Measurements from ENCODE around the gene CYP4B1. TPM values are rescaled to one million over a fixed set of nuclear protein-coding genes. Genes with fewer than 3 reads are reported as not detected.
"Not testable (repeated sequence)": the region's sequence is repeated elsewhere in the genome, so short reads cannot be mapped to it uniquely, and the experiment has no call there.

Gene CYP4B1
- total RNA-seq, 4 donors from 2014 or later: 35.7 to 215 (median 75.1) TPM

DNA sequence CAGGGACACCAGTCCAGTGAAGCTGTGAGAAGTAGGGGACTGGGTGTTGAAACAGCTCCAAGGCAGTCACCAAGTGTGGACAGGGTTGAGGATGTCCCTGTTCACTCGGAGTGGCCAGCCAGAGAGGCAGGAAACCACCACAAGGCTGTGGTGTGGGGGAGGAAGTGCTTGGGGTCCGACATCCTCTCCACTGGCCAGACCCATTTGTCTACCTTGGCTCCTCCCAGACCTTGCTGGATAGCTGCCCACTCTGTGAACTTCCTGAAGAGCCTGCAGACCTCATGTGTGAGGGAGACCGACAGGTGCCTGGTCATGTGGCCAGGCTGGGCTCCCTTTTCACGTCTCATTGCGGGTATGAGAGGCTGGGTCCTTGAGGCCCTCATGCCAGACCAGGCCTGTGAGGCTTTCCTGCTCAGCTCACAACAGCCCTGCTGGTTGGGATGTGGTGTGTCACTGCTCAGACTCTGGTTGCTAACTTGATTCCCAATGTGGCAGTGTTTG is 21.8 kb downstream of the CYP4B1 start:
- no peak overlapping the region for H3K4me3 ChIP-seq (ENCODE audit: low read depth, poor library complexity, severe bottlenecking)
- peak in 1 of 2 donors; percentile 73 for DNase-seq (ENCODE audit: low spot score in 2 of 2)
- TF ChIP-seq, protein P1, sequence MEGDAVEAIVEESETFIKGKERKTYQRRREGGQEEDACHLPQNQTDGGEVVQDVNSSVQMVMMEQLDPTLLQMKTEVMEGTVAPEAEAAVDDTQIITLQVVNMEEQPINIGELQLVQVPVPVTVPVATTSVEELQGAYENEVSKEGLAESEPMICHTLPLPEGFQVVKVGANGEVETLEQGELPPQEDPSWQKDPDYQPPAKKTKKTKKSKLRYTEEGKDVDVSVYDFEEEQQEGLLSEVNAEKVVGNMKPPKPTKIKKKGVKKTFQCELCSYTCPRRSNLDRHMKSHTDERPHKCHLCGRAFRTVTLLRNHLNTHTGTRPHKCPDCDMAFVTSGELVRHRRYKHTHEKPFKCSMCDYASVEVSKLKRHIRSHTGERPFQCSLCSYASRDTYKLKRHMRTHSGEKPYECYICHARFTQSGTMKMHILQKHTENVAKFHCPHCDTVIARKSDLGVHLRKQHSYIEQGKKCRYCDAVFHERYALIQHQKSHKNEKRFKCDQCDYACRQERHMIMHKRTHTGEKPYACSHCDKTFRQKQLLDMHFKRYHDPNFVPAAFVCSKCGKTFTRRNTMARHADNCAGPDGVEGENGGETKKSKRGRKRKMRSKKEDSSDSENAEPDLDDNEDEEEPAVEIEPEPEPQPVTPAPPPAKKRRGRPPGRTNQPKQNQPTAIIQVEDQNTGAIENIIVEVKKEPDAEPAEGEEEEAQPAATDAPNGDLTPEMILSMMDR (IDR thresholded peaks at IDR 0.05): no peak
- TF ChIP-seq POLR2A (IDR thresholded peaks at IDR 0.05): no peak
- 53 to 74% methylated on average over 5 of the region's 5 CpGs for WGBS, 2 donors
- intact Hi-C loops (cut with DNase I; ENCODE audit: low total_unique reads): no loop called here

DNA sequence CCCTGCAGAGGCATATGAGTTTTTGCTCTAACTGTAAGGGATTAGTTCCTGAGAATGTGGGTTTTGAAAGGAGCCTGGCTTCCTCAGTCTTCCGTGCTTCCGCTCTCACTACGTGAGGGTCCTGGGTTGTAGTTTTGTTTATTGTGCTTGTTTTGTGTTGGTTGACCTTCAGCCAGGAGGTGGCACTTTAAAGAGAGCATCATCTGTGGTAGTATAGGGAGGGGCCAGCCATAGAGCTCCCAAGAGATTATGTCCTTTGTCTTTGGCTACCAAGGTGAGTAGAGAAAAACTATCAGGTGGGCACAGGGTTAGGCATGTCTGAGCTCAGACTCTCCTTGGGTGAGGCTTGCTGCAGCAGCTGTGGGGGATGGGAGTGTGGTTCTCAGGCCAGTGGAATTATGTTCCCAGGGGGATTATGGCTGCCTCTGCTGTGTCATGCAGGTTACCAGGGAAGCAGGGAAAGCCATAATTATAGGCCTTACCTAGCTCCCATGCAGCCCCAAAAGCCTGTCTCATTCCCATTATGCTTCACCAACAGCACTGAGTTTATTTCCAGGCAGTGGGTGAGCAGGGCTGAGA is 23.5 kb downstream of the CYP4B1 start:
- intact Hi-C loops (cut with DNase I; ENCODE audit: low total_unique reads): no loop called here
- TF ChIP-seq POLR2A (IDR thresholded peaks at IDR 0.05): no peak
- TF ChIP-seq, protein P1 (IDR thresholded peaks at IDR 0.05): no peak
- WGBS, 2 donors: 89 to 97% methylated on average over 3 of the region's 3 CpGs
- peak in 1 of 2 donors; percentile 75 for DNase-seq (ENCODE audit: low spot score in 2 of 2)
- no peak overlapping the region for H3K4me3 ChIP-seq (ENCODE audit: low read depth, poor library complexity, severe bottlenecking)

DNA sequence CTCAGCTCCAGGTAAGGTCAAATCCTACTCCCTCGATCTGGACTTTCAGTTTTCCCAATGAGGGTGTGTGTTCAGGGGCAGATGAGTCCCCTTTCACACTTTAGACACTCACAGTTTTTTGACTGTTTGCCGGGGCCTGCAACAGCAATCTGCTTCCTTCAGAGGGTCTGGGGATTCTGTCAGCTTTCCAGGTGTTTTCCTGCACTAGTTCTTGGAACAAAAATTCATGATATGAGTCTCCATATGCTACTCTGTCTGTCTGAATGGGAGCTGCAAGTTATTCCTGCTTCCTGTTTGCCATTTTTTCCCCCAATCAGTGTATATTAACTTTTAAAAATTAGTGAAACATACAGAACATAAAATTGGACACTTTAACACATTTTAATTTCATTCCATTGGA is 24.3 kb downstream of the CYP4B1 start:
- WGBS, 2 donors: 26 to 40% methylated on average over 2 of the region's 2 CpGs
- intact Hi-C loops (cut with DNase I; ENCODE audit: low total_unique reads): no loop called here
- TF ChIP-seq, protein P1 (IDR thresholded peaks at IDR 0.05): no peak
- no peak for TF ChIP-seq POLR2A (IDR thresholded peaks at IDR 0.05)
- no peak for DNase-seq (ENCODE audit: low spot score in 2 of 2)
- H3K4me3 ChIP-seq (ENCODE audit: low read depth, poor library complexity, severe bottlenecking): no peak overlapping the region

DNA sequence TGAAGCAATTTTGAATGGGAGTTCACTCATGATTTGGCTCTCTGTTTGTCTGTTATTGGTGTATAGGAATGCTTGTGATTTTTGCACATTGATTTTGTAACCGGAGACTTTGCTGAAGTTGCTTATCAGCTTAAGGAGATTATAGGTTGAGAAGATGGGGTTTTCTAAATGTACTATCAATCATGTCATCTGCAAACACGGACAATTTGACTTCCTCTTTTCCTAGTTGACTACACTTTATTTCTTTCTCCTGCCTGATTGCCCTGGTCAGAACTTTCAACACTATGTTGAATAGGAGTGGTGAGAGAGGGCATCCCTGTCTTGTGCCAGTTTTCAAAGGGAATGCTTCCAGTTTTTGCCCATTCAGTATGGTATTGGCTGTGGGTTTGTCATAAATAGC is 28.0 kb downstream of the CYP4B1 start:
- WGBS, 2 donors: 52 to 55% methylated on average over 2 of the region's 2 CpGs
- DNase-seq (ENCODE audit: low spot score in 2 of 2); H3K4me3 ChIP-seq (ENCODE audit: low read depth, poor library complexity, severe bottlenecking); intact Hi-C loops (cut with DNase I; ENCODE audit: low total_unique reads): not testable (repeated sequence)

DNA sequence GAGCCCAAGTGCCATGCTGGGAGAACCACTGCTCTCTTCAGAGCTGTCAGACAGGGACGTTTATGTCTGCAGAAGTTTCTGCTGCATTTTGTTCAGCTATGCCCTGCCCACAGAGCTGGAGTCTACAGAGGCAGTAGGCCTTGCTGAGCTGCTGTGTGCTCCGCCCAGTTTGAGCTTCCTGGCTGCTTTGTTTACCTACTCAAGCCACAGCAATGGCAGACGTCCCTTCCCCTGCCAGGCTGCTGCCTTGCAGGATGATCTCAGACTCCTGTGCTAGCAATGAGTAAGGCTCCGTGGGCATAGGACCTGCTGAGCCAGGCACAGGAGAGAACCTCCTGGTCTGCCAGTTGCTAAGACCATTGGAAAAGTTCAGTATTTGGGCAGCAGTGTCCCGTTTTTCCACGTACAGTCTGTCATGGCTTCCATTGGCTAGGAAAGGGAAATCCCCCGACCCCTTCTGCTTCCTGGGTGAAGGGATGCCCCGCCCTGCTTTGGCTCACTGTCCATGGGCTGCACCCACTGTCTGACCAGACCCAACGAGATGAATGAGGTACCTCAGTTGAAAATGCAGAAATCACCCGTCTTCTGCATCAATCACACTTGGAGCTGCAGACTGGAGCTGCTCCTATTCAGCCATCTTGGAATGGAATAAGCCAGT is 31.9 kb downstream of the CYP4B1 start:
- H3K4me3 ChIP-seq (ENCODE audit: low read depth, poor library complexity, severe bottlenecking): no peak overlapping the region
- intact Hi-C loops (cut with DNase I; ENCODE audit: low total_unique reads): no loop called here
- WGBS, 2 donors: 68 to 74% methylated on average over 10 of the region's 10 CpGs
- TF ChIP-seq, protein P1 (IDR thresholded peaks at IDR 0.05): no peak
- TF ChIP-seq POLR2A (IDR thresholded peaks at IDR 0.05): no peak
- no peak for DNase-seq (ENCODE audit: low spot score in 2 of 2)

DNA sequence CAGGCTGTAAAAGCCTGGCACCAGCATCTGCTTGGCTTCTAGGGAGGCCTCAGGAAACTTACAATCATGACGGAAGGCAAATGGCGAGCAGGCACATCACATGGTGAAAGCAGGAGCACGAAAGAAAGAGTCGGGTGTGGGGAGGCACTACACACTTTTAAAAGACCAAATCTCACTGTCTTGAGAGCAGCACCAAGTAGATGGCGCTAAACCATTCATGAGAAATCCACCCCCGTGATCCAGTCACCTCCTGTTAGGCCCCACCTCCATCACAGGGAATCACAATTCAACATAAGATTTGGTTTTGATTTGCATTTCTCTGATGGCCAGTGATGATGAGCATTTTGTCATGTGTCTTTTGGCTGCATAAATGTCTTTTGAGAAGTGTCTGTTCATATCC is 36.6 kb downstream of the CYP4B1 start:
- H3K4me3 ChIP-seq (ENCODE audit: low read depth, poor library complexity, severe bottlenecking); intact Hi-C loops (cut with DNase I; ENCODE audit: low total_unique reads); DNase-seq (ENCODE audit: low spot score in 2 of 2): not testable (repeated sequence)
- WGBS, 2 donors: 68 to 89% methylated on average over 6 of the region's 6 CpGs

DNA sequence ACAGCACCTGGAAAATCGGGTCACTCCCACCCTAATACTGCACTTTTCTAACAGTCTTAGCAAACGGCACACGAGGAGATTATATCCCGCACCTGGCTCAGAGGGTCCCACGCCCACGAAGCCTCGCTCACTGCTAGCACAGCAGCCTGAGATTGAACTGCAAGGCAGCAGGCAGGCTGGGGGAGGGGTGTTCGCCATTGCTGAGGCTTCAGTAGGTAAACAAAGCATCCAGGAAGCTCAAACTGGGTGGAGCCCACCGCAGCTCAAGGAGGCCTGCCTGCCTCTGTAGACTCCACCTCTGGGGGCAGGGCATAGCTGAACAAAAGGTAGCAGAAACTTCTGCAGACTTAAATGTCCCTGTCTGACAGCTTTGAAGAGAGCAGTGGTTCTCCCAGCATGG is 47.5 kb downstream of the CYP4B1 start:
- 66 to 89% methylated on average over 8 to 9 of the region's 9 CpGs for WGBS, 2 donors
- intact Hi-C loops (cut with DNase I; ENCODE audit: low total_unique reads): not testable (repeated sequence)

DNA sequence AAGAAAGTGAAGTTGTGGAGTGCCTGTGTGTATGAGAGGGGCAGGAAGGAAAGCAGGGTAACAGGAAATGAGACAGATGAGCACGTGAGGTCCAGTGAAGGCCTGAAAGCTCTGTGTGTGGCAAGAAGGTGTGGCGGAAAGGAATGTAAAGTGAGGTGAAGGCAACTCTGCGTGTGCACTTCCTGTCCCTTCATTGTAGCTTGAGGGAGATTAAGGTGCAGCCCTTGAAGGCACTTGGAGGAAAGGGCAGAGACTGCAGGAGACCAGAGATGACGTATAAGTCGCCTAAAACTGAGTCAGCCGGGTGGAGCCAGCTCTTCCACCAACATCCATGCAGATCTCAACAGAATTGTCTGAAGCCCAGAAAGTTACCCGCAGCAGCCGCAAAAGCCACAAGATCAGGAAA is 58.8 kb downstream of the CYP4B1 start:
- H3K4me3 ChIP-seq (ENCODE audit: low read depth, poor library complexity, severe bottlenecking); intact Hi-C loops (cut with DNase I; ENCODE audit: low total_unique reads); DNase-seq (ENCODE audit: low spot score in 2 of 2): not testable (repeated sequence)
- 58 to 67% methylated on average over 8 of the region's 8 CpGs for WGBS, 2 donors

More for the DNA sequence above, 47.5 kb downstream of the CYP4B1 start:
- not testable (repeated sequence) for H3K4me3 ChIP-seq (ENCODE audit: low read depth, poor library complexity, severe bottlenecking); DNase-seq (ENCODE audit: low spot score in 2 of 2)
